ENCODE results near the gene DOCK1.
"Not testable (repeated sequence)": the region's sequence is repeated elsewhere in the genome, so short reads cannot be mapped to it uniquely, and the experiment has no call there.

DOCK1 gene

DNA sequence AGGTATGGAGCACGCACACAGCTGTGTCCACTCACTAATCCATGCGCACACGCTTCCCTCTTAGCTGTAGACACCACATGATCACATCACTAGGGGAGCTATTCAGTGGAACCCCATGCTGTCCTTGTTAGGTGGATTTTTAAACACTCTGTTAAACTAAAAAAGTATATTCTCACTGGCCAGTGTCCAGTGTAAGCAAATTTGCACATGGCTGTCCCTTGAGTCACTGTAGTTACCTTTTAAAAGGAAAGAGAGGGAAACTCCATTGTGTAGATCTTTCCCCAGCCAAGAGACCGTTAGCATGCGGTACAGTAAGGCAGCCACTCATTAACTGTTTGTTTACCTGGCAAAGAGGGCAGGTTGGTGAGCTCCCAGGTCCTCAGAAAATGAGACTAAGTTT, 372.8 kb downstream of the DOCK1 start:
- no peak for DNase-seq (ENCODE audit: low read depth in 2 of 2)

DNA sequence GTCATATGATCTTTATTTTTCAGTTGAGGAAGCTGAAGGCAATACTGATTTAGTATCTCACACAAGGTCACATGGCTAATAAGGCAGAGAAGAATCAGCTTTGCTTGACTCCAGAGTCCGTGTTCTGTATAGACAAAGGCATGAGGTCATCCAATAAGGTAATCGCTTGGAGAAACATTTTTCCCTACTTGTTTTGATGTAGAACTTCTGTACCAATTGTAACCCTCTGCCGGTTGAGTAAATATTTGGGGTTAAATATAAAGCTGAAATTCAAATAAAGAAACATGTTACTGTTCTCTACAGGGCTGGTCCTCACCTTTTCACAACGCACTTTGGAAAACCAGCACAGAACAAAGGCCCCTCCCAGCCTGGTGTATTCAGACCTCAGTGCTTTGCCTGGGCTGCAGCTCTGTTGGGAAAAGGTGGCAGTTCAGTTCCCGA, 374.1 kb downstream of the DOCK1 start:
- DNase-seq (ENCODE audit: low read depth in 2 of 2): no peak

DNA sequence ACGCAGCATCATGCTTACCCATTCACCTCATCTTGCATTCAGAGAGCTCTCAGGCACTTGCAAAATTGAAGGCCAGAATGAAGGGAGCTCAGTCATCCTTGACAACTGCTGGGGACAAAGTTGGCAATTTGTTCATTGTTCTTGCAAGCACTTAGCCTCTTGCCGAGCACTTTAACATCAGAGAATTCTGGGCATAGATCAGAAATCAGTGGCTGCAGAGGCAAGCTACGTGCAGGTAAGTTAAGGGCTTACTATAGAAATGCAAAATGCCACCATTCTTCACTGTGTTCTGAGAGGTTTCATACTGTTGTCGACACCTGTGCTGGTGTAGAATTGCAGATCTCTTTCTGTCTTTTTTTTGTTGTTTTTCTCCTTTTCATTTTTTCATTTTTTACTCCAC, 375.2 kb downstream of the DOCK1 start:
- no peak for DNase-seq (ENCODE audit: low read depth in 2 of 2)

DNA sequence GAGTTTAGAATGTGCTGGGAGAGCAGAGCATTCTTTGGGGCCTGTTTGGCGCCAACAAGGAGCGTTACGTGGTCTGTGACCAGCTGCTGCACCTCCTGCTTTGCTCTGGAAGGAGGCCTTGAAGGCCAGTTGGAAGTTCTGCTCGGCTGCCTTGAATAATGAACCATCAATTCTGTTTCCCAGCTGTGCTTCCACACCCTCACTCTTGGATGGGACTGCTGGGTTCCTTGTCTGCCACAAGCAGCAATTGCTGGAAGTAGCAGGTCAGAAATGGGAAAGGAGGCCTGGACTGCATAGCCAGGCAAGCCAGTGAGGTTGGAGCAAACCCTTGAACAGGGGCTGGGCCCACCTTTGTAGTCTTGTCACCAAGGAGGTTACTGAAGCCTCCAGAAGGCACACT, 377.8 kb downstream of the DOCK1 start:
- no peak for DNase-seq (ENCODE audit: low read depth in 2 of 2)

GRCh38 chr10:127283576-127283975, 378.3 kb downstream of the DOCK1 start:
- no peak for DNase-seq (ENCODE audit: low read depth in 2 of 2)

GRCh38 chr10:127290850-127291249, 385.6 kb downstream of the DOCK1 start:
- no peak for DNase-seq (ENCODE audit: low read depth in 2 of 2)

- DNase-seq (ENCODE audit: low read depth in 2 of 2): no peak
These were observed 386.1 kb downstream of the DOCK1 start for GRCh38 chr10:127291329-127291728.

GRCh38 chr10:127292888-127293287, 387.7 kb downstream of the DOCK1 start:
- DNase-seq (ENCODE audit: low read depth in 2 of 2): no peak

DNA sequence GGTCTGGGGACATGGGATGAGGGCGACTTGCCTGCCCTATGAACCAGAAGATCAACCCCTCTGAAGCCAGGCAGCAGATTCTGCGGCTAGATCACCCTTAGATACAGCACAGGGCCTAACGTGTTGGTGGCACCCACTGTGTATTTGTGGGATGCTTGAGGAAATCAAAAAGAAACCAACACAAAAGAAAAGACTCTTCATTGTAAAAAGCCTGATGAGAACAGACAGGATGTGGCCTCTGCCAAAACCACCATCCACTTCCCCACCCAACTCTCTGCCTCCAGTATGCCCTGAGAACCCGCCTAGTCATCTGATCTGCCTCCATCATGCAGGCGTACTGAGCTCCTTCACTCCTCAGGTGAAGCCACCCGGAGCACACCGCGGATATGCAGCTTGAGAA, 388.4 kb downstream of the DOCK1 start:
- DNase-seq (ENCODE audit: low read depth in 2 of 2): peak; percentile 7 to 15

GRCh38 chr10:127296696-127297095, 391.5 kb downstream of the DOCK1 start:
- DNase-seq (ENCODE audit: low read depth in 2 of 2): no peak

DNA sequence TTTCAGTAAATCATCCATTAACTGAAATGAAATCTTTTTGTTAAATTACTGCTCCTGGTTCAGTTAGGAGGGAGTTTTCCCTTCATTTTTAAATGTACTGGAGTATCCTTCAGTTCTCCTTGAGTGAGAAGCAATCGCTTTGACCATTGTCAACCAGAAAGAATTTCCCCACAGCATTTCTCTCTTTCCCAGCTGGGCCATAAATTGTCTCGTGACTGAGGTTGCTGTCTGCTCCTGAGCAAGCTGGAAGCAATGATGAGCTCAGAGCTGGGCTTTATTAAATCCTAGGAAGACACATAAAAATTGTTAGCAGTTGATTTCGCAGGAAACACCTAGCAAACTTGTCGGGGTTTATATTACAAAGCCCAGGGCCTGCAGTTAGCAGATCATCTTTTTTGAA, 393.2 kb downstream of the DOCK1 start:
- no peak for DNase-seq (ENCODE audit: low read depth in 2 of 2)

DNA sequence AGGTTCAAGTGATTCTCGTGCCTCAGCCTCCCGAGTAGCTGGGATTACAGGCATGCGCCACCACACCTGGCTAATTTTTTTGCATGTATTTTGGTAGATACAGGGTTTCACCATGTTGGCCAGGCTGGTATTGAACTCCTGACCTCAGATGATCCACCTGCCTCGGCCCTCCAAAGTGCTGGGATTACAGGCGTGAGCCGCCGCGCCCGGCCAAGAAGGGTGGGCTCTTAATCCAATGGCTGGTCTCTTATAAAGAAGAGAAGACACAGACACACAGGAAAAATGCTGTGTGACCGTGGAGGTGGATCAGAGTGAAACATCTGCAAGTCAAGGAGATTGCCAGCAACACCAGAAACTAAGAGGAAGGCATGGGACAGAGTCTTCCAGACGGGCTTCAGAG, 394.0 kb downstream of the DOCK1 start:
- DNase-seq (ENCODE audit: low read depth in 2 of 2): not testable (repeated sequence)

GRCh38 chr10:127299956-127300689, 394.9 kb downstream of the DOCK1 start:
- DNase-seq (ENCODE audit: low read depth in 2 of 2): no peak

GRCh38 chr10:127300868-127301321, 395.7 kb downstream of the DOCK1 start:
- no peak for DNase-seq (ENCODE audit: low read depth in 2 of 2)

- DNase-seq (ENCODE audit: low read depth in 2 of 2): no peak
These were observed 397.1 kb downstream of the DOCK1 start for GRCh38 chr10:127302343-127302742.

- no peak for DNase-seq (ENCODE audit: low read depth in 2 of 2)
These were observed 397.9 kb downstream of the DOCK1 start for GRCh38 chr10:127303105-127303504.

GRCh38 chr10:127303746-127304145, 398.5 kb downstream of the DOCK1 start:
- no peak for DNase-seq (ENCODE audit: low read depth in 2 of 2)

DNA sequence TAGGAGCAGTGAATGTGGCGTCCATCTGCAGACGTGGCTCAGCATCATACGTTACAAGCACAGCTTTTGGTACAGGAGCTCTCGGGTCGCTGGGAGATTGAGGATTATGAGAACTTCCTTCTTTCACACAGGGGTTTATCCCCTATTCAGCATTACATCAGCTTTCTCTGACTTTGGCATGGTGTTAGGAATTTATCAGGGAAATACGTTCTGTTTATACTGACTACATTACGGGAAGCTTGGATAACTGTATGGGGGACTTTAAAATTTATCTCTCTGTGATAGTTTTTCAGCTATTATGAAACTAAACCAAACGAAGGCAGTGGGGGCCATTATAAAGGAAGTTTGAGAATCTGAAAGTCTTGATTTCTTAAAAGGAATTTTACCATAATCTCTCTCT, 401.3 kb downstream of the DOCK1 start:
- no peak for DNase-seq (ENCODE audit: low read depth in 2 of 2)

DNA sequence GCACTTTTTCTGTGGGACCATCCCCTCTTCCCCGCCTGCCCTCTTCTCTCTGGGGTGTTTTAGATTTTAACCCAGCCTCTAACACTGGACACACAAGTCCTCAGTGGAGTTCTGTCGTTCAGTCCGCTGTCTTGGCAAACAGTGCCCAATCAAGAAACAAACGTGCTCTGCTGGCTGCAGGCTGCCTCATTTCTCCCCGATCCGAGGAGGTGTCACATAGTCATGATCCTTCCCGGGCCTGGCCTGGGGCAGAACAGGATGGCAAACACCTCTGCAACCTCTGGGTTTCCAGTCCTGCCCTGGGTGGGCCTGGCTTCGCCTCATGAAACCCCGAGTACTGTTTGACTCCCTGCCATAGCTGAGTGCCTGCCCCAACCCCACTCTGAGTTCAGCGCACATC, 402.1 kb downstream of the DOCK1 start:
- no peak for DNase-seq (ENCODE audit: low read depth in 2 of 2)

- DNase-seq (ENCODE audit: low read depth in 2 of 2): no peak
These were observed 402.8 kb downstream of the DOCK1 start for GRCh38 chr10:127308031-127308430.

- not testable (repeated sequence) for DNase-seq (ENCODE audit: low read depth in 2 of 2)
These were observed 404.4 kb downstream of the DOCK1 start for GRCh38 chr10:127309619-127310018.

DNA sequence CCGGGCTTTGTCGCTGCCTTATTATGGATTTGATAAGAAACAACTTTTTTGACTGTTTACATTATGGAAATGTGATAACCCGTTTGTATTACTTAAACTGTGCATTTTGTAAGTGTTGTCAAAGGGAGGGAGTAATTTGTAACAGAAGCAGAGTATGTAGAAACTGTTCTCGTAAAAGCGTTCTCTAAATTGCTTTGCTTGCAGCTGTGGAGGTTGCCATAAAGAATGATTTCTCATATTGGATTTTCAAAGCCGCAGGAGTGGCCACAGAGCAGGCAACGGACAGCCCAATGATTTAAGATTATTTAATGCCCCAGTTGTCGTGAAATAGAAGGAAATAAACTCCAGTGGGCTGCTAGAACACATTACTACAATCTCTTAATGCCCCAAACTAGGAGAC, 405.2 kb downstream of the DOCK1 start:
- no peak for DNase-seq (ENCODE audit: low read depth in 2 of 2)

DNA sequence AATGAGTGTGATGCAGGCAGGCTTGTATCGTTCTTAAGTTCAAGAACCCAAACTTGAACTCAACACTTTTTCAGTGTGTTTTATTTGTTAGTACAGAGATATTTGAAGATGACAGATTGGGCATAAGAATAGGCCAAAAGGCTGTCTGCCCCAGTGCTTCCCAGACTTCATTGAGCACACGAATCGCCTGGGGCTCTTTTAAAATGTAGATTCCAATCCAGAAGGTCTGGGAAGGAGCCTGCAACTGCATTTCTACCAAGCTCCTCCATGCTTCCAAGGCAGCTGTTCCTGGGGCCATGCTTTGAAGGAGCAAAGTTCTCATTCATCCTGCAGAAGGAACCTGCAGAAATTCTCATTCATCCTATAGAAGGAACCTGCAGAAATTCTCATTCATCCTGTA, 405.7 kb downstream of the DOCK1 start:
- no peak for DNase-seq (ENCODE audit: low read depth in 2 of 2)
